Measurements from ENCODE around the gene NUP62CL.

The NUP62CL gene

GRCh38 chrX:107146670-107147069 is 59.6 kb downstream of the NUP62CL start:
- no peak for DNase-seq

- DNase-seq: no peak
These were observed 70.3 kb downstream of the NUP62CL start for GRCh38 chrX:107135965-107136307.

- peak in 1 of 5 experiments; percentile 11 for DNase-seq
These were observed 70.9 kb downstream of the NUP62CL start for GRCh38 chrX:107135049-107135964.

GRCh38 chrX:107123750-107124149 is 82.5 kb downstream of the NUP62CL start:
- DNase-seq: no peak

- DNase-seq: no peak
These were observed 87.0 kb downstream of the NUP62CL start for GRCh38 chrX:107119283-107119682.

- peak; percentile 33 to 87 (median 64) for DNase-seq
These were observed 87.7 kb downstream of the NUP62CL start, which contains the start of gene RBM41 for GRCh38 chrX:107118322-107119147. RBM41 (minus strand) TSS chrX:107118822; CDS start chrX:107118773, 49 bp downstream.

GRCh38 chrX:107117993-107118321 is 88.3 kb downstream of the NUP62CL start:
- peak in 1 of 5 experiments; percentile 17 for DNase-seq

GRCh38 chrX:107107459-107107858 is 98.8 kb downstream of the NUP62CL start:
- no peak for DNase-seq

GRCh38 chrX:107102980-107103379 is 103.3 kb downstream of the NUP62CL start:
- no peak for DNase-seq

GRCh38 chrX:107076158-107076557 is 130.1 kb downstream of the NUP62CL start:
- no peak for DNase-seq
